Neural progenitor cell (in vitro differentiated cells): ENCODE data around the gene TRAF7. TPM values are rescaled to one million over a fixed set of nuclear protein-coding genes. Genes with fewer than 3 reads are reported as not detected.

Source experiments
- DNase-seq: peaks from one replicate; pipeline ENCODE4 v3.0.0-alpha.2; 2016; ENCODE audit warnings: low spot score
- H2AFZ ChIP-seq: fragments of 200-600 bp; sonication (generic); replicated peaks from 2 replicates; pipeline ENCODE4 v1.6.1; 2016; ENCODE audit warnings: antibody characterized with exemption
- H3F3A ChIP-seq: fragments of 200-600 bp; sonication (generic); 2 replicates; pipeline ENCODE4 v1.6.1; 2016; ENCODE audit warnings: antibody characterized with exemption, low read depth
- H3K27ac ChIP-seq: fragments of 200-600 bp; sonication (generic); 2 replicates; pipeline ENCODE4 v1.5.1; 2016; ENCODE audit warnings: mild to moderate bottlenecking
- H3K27me3 ChIP-seq: fragments of 200-600 bp; sonication (generic); 2 replicates; pipeline ENCODE4 v1.6.1; 2016; ENCODE audit warnings: mild to moderate bottlenecking, moderate library complexity
- H3K36me3 ChIP-seq: fragments of 200-600 bp; sonication (generic); 2 replicates; pipeline ENCODE4 v1.5.1; 2016
- H3K4me1 ChIP-seq: fragments of 200-600 bp; sonication (generic); 2 replicates; pipeline ENCODE4 v1.6.1; 2016; ENCODE audit warnings: mixed run types
- H3K4me2 ChIP-seq: fragments of 200-600 bp; sonication (generic); 2 replicates; pipeline ENCODE4 v1.6.1; 2016
- H3K4me3 ChIP-seq: fragments of 200-600 bp; sonication (generic); 2 replicates; pipeline ENCODE4 v1.5.1; 2016
- H3K79me2 ChIP-seq: fragments of 200-600 bp; sonication (generic); 2 replicates; pipeline ENCODE4 v1.6.1; 2016; ENCODE audit warnings: low read depth
- H3K9ac ChIP-seq: fragments of 200-600 bp; sonication (generic); 2 replicates; pipeline ENCODE4 v1.6.1; 2016
- H3K9me3 ChIP-seq: fragments of 200-600 bp; sonication (generic); 2 replicates; pipeline ENCODE4 v1.5.1; 2016; ENCODE audit warnings: low read depth
- H4K20me1 ChIP-seq: fragments of 200-600 bp; sonication (generic); 2 replicates; pipeline ENCODE4 v1.6.1; 2016; ENCODE audit warnings: low read depth
- H3K27ac Mint-ChIP-seq: 3 replicates; pipeline ENCODE4 v1.8.0; 2021; ENCODE audit warnings: mixed read lengths
- H3K27me3 Mint-ChIP-seq: 2 replicates; pipeline ENCODE4 v1.8.0; 2022; ENCODE audit warnings: low read depth, mild to moderate bottlenecking, inconsistent platforms, moderate library complexity, mixed read lengths; ENCODE audit not compliant: insufficient read depth
- H3K36me3 Mint-ChIP-seq: 3 replicates; pipeline ENCODE4 v1.8.0; 2021; ENCODE audit warnings: mixed read lengths
- H3K4me1 Mint-ChIP-seq: 3 replicates; pipeline ENCODE4 v1.8.0; 2021; ENCODE audit warnings: mixed read lengths
- H3K4me3 Mint-ChIP-seq: 3 replicates; pipeline ENCODE4 v1.8.0; 2021; ENCODE audit warnings: mild to moderate bottlenecking, moderate library complexity, mixed read lengths
- H3K9me3 Mint-ChIP-seq: 3 replicates; pipeline ENCODE4 v1.8.0; 2020; ENCODE audit warnings: mixed read lengths
- EZH2 ChIP-seq: fragments of 200-600 bp; sonication (generic); IDR thresholded peaks from 2 replicates; pipeline ENCODE4 v1.6.1; 2017; ENCODE audit warnings: antibody characterized with exemption, mild to moderate bottlenecking, moderate library complexity
- EZH2phosphoT487 ChIP-seq: fragments of 200-600 bp; sonication (generic); IDR thresholded peaks from 2 replicates; pipeline ENCODE4 v1.6.1; 2017; ENCODE audit warnings: antibody characterized with exemption
- total RNA-seq: library from RNA; depleted of rRNA; stranded (reverse); fragments of >200 nt; gene quantifications from 2 replicates; pipeline ENCODE4 v1.2.3, GENCODE V29; 2015; ENCODE audit warnings: low replicate concordance
- TF ChIP-seq, protein P1 (sequence below): fragments of 200-600 bp; sonication (generic); IDR thresholded peaks from 2 replicates; pipeline ENCODE4 v1.5.1; 2017; ENCODE audit warnings: antibody characterized with exemption, mild to moderate bottlenecking

Gene TRAF7
- total RNA-seq, 1 donor from 2014 or later, result 24.1 TPM

DNA sequence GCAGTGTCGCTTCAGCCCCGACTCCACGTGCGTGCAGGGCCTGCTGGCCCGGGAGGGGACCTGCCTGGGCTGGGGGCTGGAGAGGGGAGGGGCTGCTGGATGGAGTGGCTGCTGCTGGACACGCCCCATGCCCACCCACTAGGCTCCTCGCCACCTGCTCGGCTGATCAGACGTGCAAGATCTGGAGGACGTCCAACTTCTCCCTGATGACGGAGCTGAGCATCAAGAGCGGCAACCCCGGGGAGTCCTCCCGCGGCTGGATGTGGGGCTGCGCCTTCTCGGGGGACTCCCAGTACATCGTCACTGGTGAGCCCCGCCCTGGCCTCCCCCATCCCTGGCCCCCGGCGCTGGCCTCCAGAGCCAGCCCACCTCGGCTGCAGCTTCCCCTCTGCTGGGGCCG is 52.7 kb downstream of the TRAF7 start:
- no peak for TF ChIP-seq EZH2
- no peak overlapping the region for H3K27ac ChIP-seq
- DNase-seq, result no peak

DNA sequence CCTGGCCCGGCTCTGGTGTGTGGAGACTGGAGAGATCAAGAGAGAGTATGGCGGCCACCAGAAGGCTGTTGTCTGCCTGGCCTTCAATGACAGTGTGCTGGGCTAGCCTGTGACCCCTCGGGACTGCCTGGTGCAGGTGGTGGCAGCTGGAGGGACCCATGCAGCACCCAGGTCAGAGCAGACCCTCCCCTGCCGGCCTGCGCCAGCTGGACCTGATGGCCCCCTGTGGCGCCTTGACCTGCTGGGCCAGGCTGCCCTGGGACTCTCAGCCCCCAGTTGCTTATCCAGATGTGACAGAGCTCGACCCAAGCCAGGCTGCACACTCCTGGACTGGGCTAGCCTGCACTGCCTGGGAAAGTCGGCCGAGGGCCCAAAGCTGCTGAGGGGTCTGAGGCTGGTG is 53.2 kb downstream of the TRAF7 start:
- Mint-ChIP-seq H3K9me3 (no peaks in the 10 kb centered on the region), H3K4me1 (peaks cover 31% of the 10 kb centered on the region), H3K36me3 (peaks cover 12% of the 10 kb centered on the region), H3K27ac (no peak overlapping the region), H3K27me3 (peaks cover 18% of the 10 kb centered on the region), H3K4me3 (no peak overlapping the region)
- no peak for DNase-seq
- H3F3A ChIP-seq, result peaks cover 40% of the 10 kb centered on the region
- H3K79me2 ChIP-seq, result peaks cover 35% of the 10 kb centered on the region
- no peak overlapping the region for H2AFZ ChIP-seq
- TF ChIP-seq, protein P1, sequence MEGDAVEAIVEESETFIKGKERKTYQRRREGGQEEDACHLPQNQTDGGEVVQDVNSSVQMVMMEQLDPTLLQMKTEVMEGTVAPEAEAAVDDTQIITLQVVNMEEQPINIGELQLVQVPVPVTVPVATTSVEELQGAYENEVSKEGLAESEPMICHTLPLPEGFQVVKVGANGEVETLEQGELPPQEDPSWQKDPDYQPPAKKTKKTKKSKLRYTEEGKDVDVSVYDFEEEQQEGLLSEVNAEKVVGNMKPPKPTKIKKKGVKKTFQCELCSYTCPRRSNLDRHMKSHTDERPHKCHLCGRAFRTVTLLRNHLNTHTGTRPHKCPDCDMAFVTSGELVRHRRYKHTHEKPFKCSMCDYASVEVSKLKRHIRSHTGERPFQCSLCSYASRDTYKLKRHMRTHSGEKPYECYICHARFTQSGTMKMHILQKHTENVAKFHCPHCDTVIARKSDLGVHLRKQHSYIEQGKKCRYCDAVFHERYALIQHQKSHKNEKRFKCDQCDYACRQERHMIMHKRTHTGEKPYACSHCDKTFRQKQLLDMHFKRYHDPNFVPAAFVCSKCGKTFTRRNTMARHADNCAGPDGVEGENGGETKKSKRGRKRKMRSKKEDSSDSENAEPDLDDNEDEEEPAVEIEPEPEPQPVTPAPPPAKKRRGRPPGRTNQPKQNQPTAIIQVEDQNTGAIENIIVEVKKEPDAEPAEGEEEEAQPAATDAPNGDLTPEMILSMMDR, result no peak
- TF ChIP-seq EZH2 (no peak), EZH2phosphoT487 (no peak)
- no peaks in the 10 kb centered on the region for H3K27me3 ChIP-seq
- peaks cover 34% of the 10 kb centered on the region for H4K20me1 ChIP-seq
- peaks cover 16% of the 10 kb centered on the region for H3K4me1 ChIP-seq
- no peaks in the 10 kb centered on the region for H3K9me3 ChIP-seq
- no peak overlapping the region for H3K4me3 ChIP-seq
- H3K27ac ChIP-seq, result no peak overlapping the region
- H3K9ac ChIP-seq, result no peak overlapping the region
- no peaks in the 10 kb centered on the region for H3K36me3 ChIP-seq
- no peak overlapping the region for H3K4me2 ChIP-seq

More for the DNA sequence above, 52.7 kb downstream of the TRAF7 start:
- Histone ChIP-seq H3K4me3 (no peak overlapping the region), H3F3A (peaks cover 36% of the 10 kb centered on the region), H4K20me1 (peaks cover 29% of the 10 kb centered on the region), H3K36me3 (no peaks in the 10 kb centered on the region), H3K4me1 (peaks cover 12% of the 10 kb centered on the region), H3K9me3 (no peaks in the 10 kb centered on the region), H3K4me2 (no peak overlapping the region), H3K79me2 (peaks cover 30% of the 10 kb centered on the region), H2AFZ (no peak overlapping the region), H3K9ac (no peak overlapping the region), H3K27me3 (no peaks in the 10 kb centered on the region)
- Mint-ChIP-seq H3K4me1 (peaks cover 27% of the 10 kb centered on the region), H3K27ac (no peak overlapping the region), H3K27me3 (peaks cover 18% of the 10 kb centered on the region), H3K4me3 (no peak overlapping the region), H3K9me3 (no peaks in the 10 kb centered on the region), H3K36me3 (peaks cover 12% of the 10 kb centered on the region)

DNA sequence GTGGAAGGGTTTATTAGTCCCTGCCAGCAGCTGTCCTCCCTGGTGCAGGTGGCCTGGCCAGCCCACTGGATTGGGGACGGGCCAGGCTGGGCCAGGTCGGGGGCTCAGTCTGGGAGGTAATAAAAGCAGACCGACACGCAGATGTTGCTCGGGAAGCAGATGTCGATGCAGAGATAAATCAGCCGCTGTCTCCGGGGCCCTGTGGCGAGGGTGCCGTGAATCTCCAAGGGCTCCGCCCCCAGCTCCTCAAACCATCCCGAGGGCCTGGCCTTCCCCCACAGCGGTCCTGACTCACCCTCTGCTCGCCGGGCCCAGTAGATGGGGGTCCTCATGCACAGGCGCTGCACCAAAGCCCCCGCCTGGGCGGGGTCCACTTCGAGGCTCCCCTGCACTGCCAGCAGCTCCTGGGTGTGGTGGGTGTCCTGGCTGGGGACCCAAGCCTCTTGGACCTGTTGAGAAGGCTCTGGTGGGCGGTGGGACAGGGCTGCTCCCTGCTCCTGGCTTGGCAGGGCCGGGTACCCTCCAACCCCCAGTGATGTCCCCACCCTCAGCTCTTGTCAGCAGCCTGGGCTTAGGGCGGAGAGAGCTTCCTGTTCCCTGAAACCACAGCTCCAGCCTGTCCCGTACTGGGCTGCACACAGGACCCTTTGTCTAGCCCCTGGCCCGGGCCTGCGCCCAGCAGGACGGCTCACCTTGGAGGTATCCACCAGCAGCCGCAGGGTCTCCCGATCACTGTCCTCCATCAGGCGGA is 53.9 kb downstream of the TRAF7 start:
- TF ChIP-seq EZH2phosphoT487, result no peak
- TF ChIP-seq, protein P1, result no peak
- no peak for TF ChIP-seq EZH2
- H3K4me1 Mint-ChIP-seq, result peaks cover 29% of the 10 kb centered on the region
- no peaks in the 10 kb centered on the region for H3K9me3 ChIP-seq
- H3K27ac Mint-ChIP-seq, result no peak overlapping the region
- H3K36me3 Mint-ChIP-seq, result peaks cover 12% of the 10 kb centered on the region
- H3K27me3 Mint-ChIP-seq, result peaks cover 15% of the 10 kb centered on the region
- peaks cover 16% of the 10 kb centered on the region for H3K4me1 ChIP-seq
- no peak overlapping the region for H3K27ac ChIP-seq
- H3K27me3 ChIP-seq, result no peaks in the 10 kb centered on the region
- no peak overlapping the region for H3K4me3 Mint-ChIP-seq
- H3K4me3 ChIP-seq, result no peak overlapping the region
- H2AFZ ChIP-seq, result no peak overlapping the region
- peaks cover 40% of the 10 kb centered on the region for H3F3A ChIP-seq
- peaks cover 41% of the 10 kb centered on the region for H4K20me1 ChIP-seq
- H3K9me3 Mint-ChIP-seq, result no peaks in the 10 kb centered on the region
- H3K4me2 ChIP-seq, result no peak overlapping the region
- no peak overlapping the region for H3K9ac ChIP-seq
- no peak for DNase-seq
- H3K36me3 ChIP-seq, result no peaks in the 10 kb centered on the region
- peaks cover 41% of the 10 kb centered on the region for H3K79me2 ChIP-seq

DNA sequence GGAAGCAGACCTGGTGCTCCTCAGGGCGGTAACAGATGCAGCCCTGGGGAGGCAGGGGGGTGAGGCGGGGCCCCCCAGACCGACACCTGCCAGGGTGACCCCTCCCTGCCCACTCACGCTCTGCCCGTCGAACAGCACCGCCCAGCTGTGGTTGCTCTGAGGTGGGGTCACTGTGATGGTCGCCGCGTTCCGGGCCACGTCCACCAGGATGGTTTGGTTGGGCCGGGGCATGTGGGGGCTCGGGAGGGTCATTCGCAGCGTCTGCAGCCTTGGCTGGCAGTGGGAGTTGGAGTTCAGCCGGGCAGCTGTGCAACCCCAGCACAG is 54.4 kb downstream of the TRAF7 start:
- Histone ChIP-seq H4K20me1 (peaks cover 41% of the 10 kb centered on the region), H3K4me2 (no peak overlapping the region), H3K27ac (no peak overlapping the region), H3K9ac (no peak overlapping the region), H3K79me2 (peaks cover 42% of the 10 kb centered on the region), H2AFZ (no peak overlapping the region), H3K27me3 (no peaks in the 10 kb centered on the region), H3K4me1 (peaks cover 16% of the 10 kb centered on the region), H3F3A (peaks cover 37% of the 10 kb centered on the region), H3K36me3 (no peaks in the 10 kb centered on the region), H3K9me3 (no peaks in the 10 kb centered on the region), H3K4me3 (no peak overlapping the region)
- TF ChIP-seq, protein P1, result no peak
- TF ChIP-seq EZH2phosphoT487, result no peak
- TF ChIP-seq EZH2, result no peak
- Mint-ChIP-seq H3K36me3 (peaks cover 12% of the 10 kb centered on the region), H3K4me1 (peaks cover 27% of the 10 kb centered on the region), H3K27ac (no peak overlapping the region), H3K9me3 (no peaks in the 10 kb centered on the region), H3K4me3 (no peak overlapping the region), H3K27me3 (peaks cover 13% of the 10 kb centered on the region)
- no peak for DNase-seq
